Lower lobe of right lung (tissue), 2 donors: Measurements from ENCODE around the gene FPR3. TPM values are rescaled to one million over a fixed set of nuclear protein-coding genes. Genes with fewer than 3 reads are reported as not detected.

Source experiments
- ATAC-seq, 2 donors: fragments of 200-7000 bp; cut with Tn5 transposase; one replicate each; pipeline ENCODE4 v1.9.1; 2020 to 2022; ENCODE audit warnings: mild to moderate bottlenecking in 2 of 2, moderate library complexity in 2 of 2
- DNase-seq: peaks from one replicate; pipeline ENCODE4 v3.0.0-alpha.2; 2020
- H3K27ac ChIP-seq: fragments of 200-600 bp; one replicate; pipeline ENCODE4 v1.8.0; 2022
- H3K27me3 ChIP-seq: fragments of 200-600 bp; one replicate; pipeline ENCODE4 v1.8.0; 2022; ENCODE audit warnings: low read depth
- H3K36me3 ChIP-seq: fragments of 200-600 bp; one replicate; pipeline ENCODE4 v1.8.0; 2022; ENCODE audit warnings: mild to moderate bottlenecking
- H3K4me1 ChIP-seq: fragments of 200-600 bp; one replicate; pipeline ENCODE4 v1.8.0; 2022
- H3K4me3 ChIP-seq: fragments of 200-600 bp; one replicate; pipeline ENCODE4 v1.8.0; 2022; ENCODE audit warnings: mild to moderate bottlenecking
- H3K9me3 ChIP-seq: fragments of 200-600 bp; one replicate; pipeline ENCODE4 v1.8.0; 2022
- intact Hi-C: fragments of 100-400 bp; cut with DNase I; formaldehyde crosslinking; loops from one replicate; pipeline ENCODE4 v1.11.0; 2022
- total RNA-seq: library from RNA; stranded (reverse); fragmentation: NEBNext Ultra II Directional; extraction: Animal tissue kit (Norgen Biotek cat#: 25700); gene quantifications from one replicate; pipeline ENCODE4 v1.2.1, GENCODE V29; 2021
- TF ChIP-seq, protein P1 (sequence below): fragments of 200-600 bp; IDR thresholded peaks from one replicate; pipeline ENCODE4 v1.8.0; 2022; ENCODE audit warnings: antibody characterized with exemption, mild to moderate bottlenecking
- donor health status: DM: no; HTN: yes; CAD: no; lungs with severe emphysema.

The FPR3 gene
- total RNA-seq, 1 donor from 2014 or later: 62.3 TPM

DNA sequence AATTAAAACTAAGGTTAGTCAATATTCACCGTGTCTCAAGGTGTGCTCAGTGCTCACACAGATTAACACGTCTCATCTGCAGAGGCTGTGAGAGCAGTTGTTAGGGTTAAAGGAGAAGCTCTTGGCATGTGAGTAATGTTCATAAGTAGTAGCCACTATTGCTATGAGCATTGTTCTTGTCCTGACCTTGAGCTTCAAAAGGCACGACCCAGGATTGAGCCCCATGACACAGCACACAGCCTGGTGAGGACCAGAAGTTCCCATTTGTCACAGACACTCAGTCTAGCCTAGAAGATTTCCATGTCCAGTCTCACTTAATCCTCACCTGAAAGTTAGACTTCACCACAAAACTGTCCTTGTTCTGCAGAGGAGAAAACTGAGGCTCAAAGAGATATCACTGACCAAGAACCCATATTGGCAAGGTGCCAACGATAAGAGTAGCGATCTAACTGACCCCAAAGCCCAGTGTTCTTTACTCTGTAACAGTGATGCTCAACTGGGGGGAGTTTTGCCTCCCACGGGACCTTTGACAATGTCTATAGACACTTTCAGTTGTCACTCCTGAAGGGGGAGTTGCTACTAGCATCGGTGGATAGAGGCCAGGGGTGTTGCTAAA lies 26.0 kb downstream of the FPR3 start:
- intact Hi-C loops: no loop called here
- H3K27me3 ChIP-seq: no peaks in the 10 kb centered on the region
- H3K36me3 ChIP-seq: no peaks in the 10 kb centered on the region
- no peaks in the 10 kb centered on the region for H3K9me3 ChIP-seq
- DNase-seq (no peak), ATAC-seq (peak in 1 of 2 donors; percentile 6)
- H3K4me3 ChIP-seq: no peak overlapping the region
- no peak overlapping the region for H3K27ac ChIP-seq
- H3K4me1 ChIP-seq: peaks cover 10% of the 10 kb centered on the region
- TF ChIP-seq, protein P1, sequence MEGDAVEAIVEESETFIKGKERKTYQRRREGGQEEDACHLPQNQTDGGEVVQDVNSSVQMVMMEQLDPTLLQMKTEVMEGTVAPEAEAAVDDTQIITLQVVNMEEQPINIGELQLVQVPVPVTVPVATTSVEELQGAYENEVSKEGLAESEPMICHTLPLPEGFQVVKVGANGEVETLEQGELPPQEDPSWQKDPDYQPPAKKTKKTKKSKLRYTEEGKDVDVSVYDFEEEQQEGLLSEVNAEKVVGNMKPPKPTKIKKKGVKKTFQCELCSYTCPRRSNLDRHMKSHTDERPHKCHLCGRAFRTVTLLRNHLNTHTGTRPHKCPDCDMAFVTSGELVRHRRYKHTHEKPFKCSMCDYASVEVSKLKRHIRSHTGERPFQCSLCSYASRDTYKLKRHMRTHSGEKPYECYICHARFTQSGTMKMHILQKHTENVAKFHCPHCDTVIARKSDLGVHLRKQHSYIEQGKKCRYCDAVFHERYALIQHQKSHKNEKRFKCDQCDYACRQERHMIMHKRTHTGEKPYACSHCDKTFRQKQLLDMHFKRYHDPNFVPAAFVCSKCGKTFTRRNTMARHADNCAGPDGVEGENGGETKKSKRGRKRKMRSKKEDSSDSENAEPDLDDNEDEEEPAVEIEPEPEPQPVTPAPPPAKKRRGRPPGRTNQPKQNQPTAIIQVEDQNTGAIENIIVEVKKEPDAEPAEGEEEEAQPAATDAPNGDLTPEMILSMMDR: no peak

DNA sequence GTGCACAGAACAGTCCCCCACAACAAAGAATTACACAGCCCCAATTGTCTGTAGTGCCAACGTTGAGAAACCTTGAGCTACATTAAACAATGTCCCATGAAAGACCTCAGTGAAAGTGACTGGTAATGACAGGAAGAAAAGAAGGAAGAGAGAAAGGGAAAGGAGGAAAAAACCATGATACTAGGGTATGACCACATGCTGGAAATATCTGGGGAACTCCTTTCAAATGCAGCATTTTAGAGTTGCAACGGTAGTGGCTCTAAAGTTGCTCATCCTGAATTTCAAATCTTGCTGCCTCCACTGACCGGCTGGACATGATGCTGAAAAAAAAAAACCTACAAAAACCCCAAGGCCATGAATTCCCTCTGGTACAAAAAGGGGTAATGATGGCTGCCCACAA lies 26.5 kb downstream of the FPR3 start:
- TF ChIP-seq, protein P1: no peak
- intact Hi-C loops: no loop called here
- H3K4me3 ChIP-seq: no peak overlapping the region
- DNase-seq (no peak), ATAC-seq (no peak)
- H3K36me3 ChIP-seq: no peaks in the 10 kb centered on the region
- no peaks in the 10 kb centered on the region for H3K9me3 ChIP-seq
- peaks cover 10% of the 10 kb centered on the region for H3K4me1 ChIP-seq
- H3K27me3 ChIP-seq: no peaks in the 10 kb centered on the region
- H3K27ac ChIP-seq: no peak overlapping the region

DNA sequence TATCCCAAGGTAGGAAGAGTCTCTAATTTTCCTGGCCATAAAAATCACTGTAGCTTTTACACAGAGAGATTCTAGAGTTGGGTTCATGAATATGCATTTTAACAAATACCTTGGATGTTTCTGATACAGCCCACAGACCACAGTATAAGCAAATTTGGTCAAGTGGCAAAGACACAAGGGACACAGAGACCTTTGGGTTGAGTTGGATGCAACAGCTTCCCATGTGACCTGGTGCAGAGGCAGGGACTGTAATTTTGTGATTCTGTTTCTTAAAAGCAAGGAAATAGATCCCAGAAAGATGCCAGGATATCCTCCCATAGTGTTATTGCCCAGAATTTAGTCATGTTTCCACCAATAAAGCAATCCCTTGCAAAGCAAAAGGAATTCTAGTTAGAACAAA lies 27.0 kb downstream of the FPR3 start:
- TF ChIP-seq, protein P1: no peak
- Histone ChIP-seq H3K9me3 (peaks cover 4% of the 10 kb centered on the region), H3K4me3 (no peak overlapping the region), H3K4me1 (peaks cover 8% of the 10 kb centered on the region), H3K36me3 (no peaks in the 10 kb centered on the region), H3K27ac (no peak overlapping the region), H3K27me3 (no peaks in the 10 kb centered on the region)
- no peak for DNase-seq
- intact Hi-C loops: no loop called here
- ATAC-seq: no peak

DNA sequence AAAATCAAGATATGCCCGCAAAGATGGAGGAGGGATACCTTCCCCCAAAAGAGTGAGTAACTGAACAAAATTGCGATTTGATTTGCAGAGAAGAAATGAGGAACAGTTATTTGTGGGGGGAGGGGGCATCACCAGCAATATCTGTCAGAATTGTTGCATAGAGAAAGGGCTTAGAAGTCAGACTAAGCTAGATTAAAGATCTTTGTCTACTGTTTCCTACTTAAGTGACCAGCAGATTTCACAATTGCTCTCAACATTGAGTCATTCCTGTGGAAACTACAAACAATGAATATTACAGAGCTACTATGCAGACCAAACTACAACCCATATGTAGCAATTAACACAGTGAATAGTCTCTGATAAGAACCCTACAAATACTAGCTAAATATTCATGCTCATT lies 27.4 kb downstream of the FPR3 start:
- intact Hi-C loops: no loop called here
- H3K4me1 ChIP-seq: peaks cover 5% of the 10 kb centered on the region
- no peak overlapping the region for H3K27ac ChIP-seq
- peaks cover 5% of the 10 kb centered on the region for H3K9me3 ChIP-seq
- peak; percentile 32 to 45 for ATAC-seq
- DNase-seq: no peak
- TF ChIP-seq, protein P1: no peak
- H3K27me3 ChIP-seq: no peaks in the 10 kb centered on the region
- no peak overlapping the region for H3K4me3 ChIP-seq
- H3K36me3 ChIP-seq: no peaks in the 10 kb centered on the region

DNA sequence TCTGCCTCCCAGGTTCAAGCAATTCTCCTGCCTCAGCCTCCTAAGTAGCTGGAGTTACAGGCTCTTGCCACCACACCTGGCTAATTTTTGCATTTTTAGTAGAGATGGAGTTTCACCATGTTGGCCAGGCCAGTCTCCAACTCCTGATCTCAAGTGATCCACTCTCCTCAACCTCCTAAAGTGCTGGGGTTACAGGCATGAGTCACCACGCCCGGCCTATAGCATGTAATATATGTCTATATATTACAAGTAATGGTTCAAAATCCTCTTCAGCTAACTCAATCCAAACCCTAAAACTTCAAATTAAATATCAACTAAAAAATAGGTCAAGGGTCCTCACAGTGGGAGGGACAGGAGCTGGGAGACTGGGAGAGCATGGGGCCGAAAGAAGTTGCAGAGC lies 28.0 kb downstream of the FPR3 start:
- DNase-seq (no peak), ATAC-seq (no peak)
- Histone ChIP-seq H3K36me3 (no peaks in the 10 kb centered on the region), H3K9me3 (peaks cover 5% of the 10 kb centered on the region), H3K27me3 (no peaks in the 10 kb centered on the region), H3K27ac (no peak overlapping the region), H3K4me1 (peaks cover 5% of the 10 kb centered on the region), H3K4me3 (no peak overlapping the region)
- TF ChIP-seq, protein P1: no peak
- intact Hi-C loops: no loop called here
